HG03108 (cell line): ENCODE results near the gene NR2F1.

ENCODE experiments used
- ATAC-seq: cut with Tn5 transposase; IDR thresholded peaks from one replicate; pipeline ENCODE4 v1.9.1; 2021; ENCODE audit warnings: moderate library complexity; ENCODE audit not compliant: unreplicated experiment

The NR2F1 gene

GRCh38 chr5:93590493-93590892 is 7.5 kb downstream of the NR2F1 start:
- ATAC-seq: no peak

GRCh38 chr5:93591323-93591945 is 8.4 kb downstream of the NR2F1 start:
- no peak for ATAC-seq

- no peak for ATAC-seq
Observed at GRCh38 chr5:93592883-93593282, 9.9 kb downstream of the NR2F1 start.

- no peak for ATAC-seq
Observed at GRCh38 chr5:93593476-93594131, 10.6 kb downstream of the NR2F1 start.

- ATAC-seq: no peak
Observed at GRCh38 chr5:93594591-93595419, 11.8 kb downstream of the NR2F1 start.

GRCh38 chr5:93595420-93596147 is 12.6 kb downstream of the NR2F1 start:
- no peak for ATAC-seq

GRCh38 chr5:93596310-93596675 is 13.3 kb downstream of the NR2F1 start:
- no peak for ATAC-seq

GRCh38 chr5:93596676-93597490 is 13.9 kb downstream of the NR2F1 start:
- ATAC-seq: no peak

- ATAC-seq: no peak
Observed at GRCh38 chr5:93598091-93599000, 15.3 kb downstream of the NR2F1 start.

GRCh38 chr5:93599001-93599379 is 16.0 kb downstream of the NR2F1 start:
- no peak for ATAC-seq

- ATAC-seq: no peak
Observed at GRCh38 chr5:93599399-93600120, 16.5 kb downstream of the NR2F1 start.

- ATAC-seq: no peak
Observed at GRCh38 chr5:93600409-93601070, 17.5 kb downstream of the NR2F1 start.

- no peak for ATAC-seq
Observed at GRCh38 chr5:93601071-93601801, 18.2 kb downstream of the NR2F1 start.

GRCh38 chr5:93601802-93602155 is 18.8 kb downstream of the NR2F1 start:
- ATAC-seq: no peak

GRCh38 chr5:93602241-93603077 is 19.4 kb downstream of the NR2F1 start:
- no peak for ATAC-seq

- ATAC-seq: no peak
Observed at GRCh38 chr5:93603078-93603792, 20.2 kb downstream of the NR2F1 start.
